ENCODE data around the gene SLC6A3. TPM values are rescaled to one million over a fixed set of nuclear protein-coding genes. Genes with fewer than 3 reads are reported as not detected.
A peak's percentile ranks its signal among the peaks of the same experiment; 100 is the strongest.

SLC6A3 gene
- total RNA-seq, 1 donor from 2014 or later = not detected

- no peak for TF ChIP-seq CTCF (IDR thresholded peaks at IDR 0.05)
- no peak overlapping the region for H3K4me3 Mint-ChIP-seq (ENCODE audit: unreplicated experiment)
- H3K9me3 Mint-ChIP-seq (ENCODE audit: low read depth) = no peaks in the 10 kb centered on the region
- peaks cover 22% of the 10 kb centered on the region for H3K36me3 Mint-ChIP-seq (ENCODE audit: low read depth)
- peak overlapping the region; percentile 29 for H3K27ac Mint-ChIP-seq (ENCODE audit: unreplicated experiment)
- H3K27me3 Mint-ChIP-seq (ENCODE audit: low read depth) = no peaks in the 10 kb centered on the region
- DNase-seq (ENCODE audit: low spot score) = peak; percentile 70
- no peaks in the 10 kb centered on the region for H3K4me1 Mint-ChIP-seq (ENCODE audit: low read depth)
These were observed 26.1 kb upstream of the SLC6A3 start for GRCh38 chr5:1471240-1471853.

GRCh38 chr5:1470762-1471211, 25.5 kb upstream of the SLC6A3 start:
- peak; percentile 77 for DNase-seq (ENCODE audit: low spot score)
- no peak overlapping the region for H3K4me3 Mint-ChIP-seq (ENCODE audit: unreplicated experiment)
- H3K36me3 Mint-ChIP-seq (ENCODE audit: low read depth) = peaks cover 22% of the 10 kb centered on the region
- H3K27me3 Mint-ChIP-seq (ENCODE audit: low read depth) = no peaks in the 10 kb centered on the region
- no peak for TF ChIP-seq CTCF (IDR thresholded peaks at IDR 0.05)
- H3K27ac Mint-ChIP-seq (ENCODE audit: unreplicated experiment) = no peak overlapping the region
- H3K4me1 Mint-ChIP-seq (ENCODE audit: low read depth) = no peaks in the 10 kb centered on the region
- no peaks in the 10 kb centered on the region for H3K9me3 Mint-ChIP-seq (ENCODE audit: low read depth)

GRCh38 chr5:1468629-1469527, 23.6 kb upstream of the SLC6A3 start:
- no peaks in the 10 kb centered on the region for H3K4me1 Mint-ChIP-seq (ENCODE audit: low read depth)

GRCh38 chr5:1468247-1468612, 23.0 kb upstream of the SLC6A3 start:
- H3K27me3 Mint-ChIP-seq (ENCODE audit: low read depth) = no peaks in the 10 kb centered on the region
- H3K9me3 Mint-ChIP-seq (ENCODE audit: low read depth) = no peaks in the 10 kb centered on the region
- no peaks in the 10 kb centered on the region for H3K4me1 Mint-ChIP-seq (ENCODE audit: low read depth)
- H3K36me3 Mint-ChIP-seq (ENCODE audit: low read depth) = peaks cover 36% of the 10 kb centered on the region
- H3K4me3 Mint-ChIP-seq (ENCODE audit: unreplicated experiment) = no peak overlapping the region
- H3K27ac Mint-ChIP-seq (ENCODE audit: unreplicated experiment) = no peak overlapping the region
- peak; percentile 72 for TF ChIP-seq CTCF (IDR thresholded peaks at IDR 0.05)
- DNase-seq (ENCODE audit: low spot score) = no peak

More at GRCh38 chr5:1468629-1469527, 23.6 kb upstream of the SLC6A3 start:
- no peaks in the 10 kb centered on the region for H3K9me3 Mint-ChIP-seq (ENCODE audit: low read depth)
- no peak overlapping the region for H3K4me3 Mint-ChIP-seq (ENCODE audit: unreplicated experiment)
- TF ChIP-seq CTCF (IDR thresholded peaks at IDR 0.05) = no peak
- H3K27ac Mint-ChIP-seq (ENCODE audit: unreplicated experiment) = no peak overlapping the region
- H3K36me3 Mint-ChIP-seq (ENCODE audit: low read depth) = peaks cover 30% of the 10 kb centered on the region
- peak; percentile 81 for DNase-seq (ENCODE audit: low spot score)
- no peaks in the 10 kb centered on the region for H3K27me3 Mint-ChIP-seq (ENCODE audit: low read depth)

All from chondrocyte (in vitro differentiated cells).